ENCODE results near the gene UQCRC1. TPM values are rescaled to one million over a fixed set of nuclear protein-coding genes. Genes with fewer than 3 reads are reported as not detected.
"Not testable (repeated sequence)": the region's sequence is repeated elsewhere in the genome, so short reads cannot be mapped to it uniquely, and the experiment has no call there.

The UQCRC1 gene
- total RNA-seq, 1 experiment from 2014 or later: 359 TPM

DNA sequence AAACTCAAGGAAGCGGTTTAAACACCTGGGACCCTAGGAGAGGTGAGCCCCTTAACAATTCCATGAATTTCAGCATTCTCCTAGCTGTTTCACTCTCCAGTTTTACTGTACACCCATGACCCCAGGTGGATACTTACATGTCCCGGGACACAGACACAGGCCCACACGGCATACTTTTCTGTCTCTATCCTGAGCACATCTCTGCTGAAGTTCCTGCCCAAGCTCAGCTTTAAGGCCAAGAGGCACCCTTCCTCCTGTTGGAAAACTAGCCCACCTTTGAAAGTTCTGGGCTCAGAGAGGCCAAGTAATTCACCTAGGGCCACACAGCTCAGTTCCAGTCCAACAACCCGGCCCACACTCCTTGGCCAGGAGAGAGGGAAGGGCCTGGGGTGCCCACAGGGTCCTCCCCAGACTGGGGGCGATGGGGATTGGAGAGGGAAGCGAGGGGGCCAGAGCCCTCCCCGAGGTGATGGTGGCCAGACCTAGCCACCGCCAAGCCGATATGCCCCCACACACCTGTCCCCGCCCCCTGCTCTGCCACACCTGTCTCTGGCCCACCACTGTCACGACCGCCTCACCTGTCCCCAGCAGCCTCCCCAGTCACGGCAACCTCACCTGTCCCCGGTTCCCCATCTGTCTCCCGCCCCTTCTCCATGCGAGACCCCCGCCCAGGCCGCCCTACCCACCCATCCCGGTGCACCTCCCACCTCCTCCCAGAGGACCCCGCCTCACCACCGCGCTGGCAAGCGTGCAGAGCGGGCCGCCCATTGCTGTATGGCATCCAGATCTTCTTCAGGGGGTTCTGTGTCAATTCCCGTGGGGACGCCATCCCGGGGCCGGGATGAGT is 53.3 kb downstream of the UQCRC1 start:
- DNase-seq (ENCODE audit: low read depth): no peak

DNA sequence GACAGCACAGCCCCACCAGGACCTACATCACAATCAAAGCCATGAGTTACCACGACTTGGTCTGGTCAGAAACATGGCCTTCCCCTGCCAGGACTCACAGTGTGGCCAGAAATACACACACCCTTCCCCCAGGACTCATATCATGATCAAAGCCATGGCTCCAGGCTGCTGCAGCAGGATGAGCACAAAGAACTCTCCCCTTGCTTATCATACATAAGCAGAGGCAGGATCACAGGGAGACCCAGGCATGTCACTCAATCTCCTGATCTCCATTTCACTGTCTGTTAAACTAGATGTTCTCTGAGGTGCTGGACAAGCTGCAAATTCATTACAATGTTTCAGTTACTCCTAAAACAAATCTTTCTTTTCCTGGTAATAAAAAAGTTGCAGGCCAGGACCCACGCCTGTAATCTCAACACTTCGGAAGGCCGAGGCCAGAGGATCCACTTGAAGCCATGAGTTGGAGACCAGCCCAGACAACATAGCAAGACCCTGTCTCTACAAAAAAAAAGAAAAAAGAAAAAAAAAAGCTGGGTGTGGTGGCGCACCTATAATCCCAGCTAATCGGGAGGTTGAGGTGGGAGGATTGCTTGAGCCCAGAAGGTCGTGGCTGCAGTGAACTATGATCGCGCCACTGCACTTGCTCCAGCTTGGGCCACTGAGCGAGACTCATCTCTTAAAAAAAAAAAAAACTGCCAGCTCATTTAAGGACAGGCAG is 54.1 kb downstream of the UQCRC1 start:
- no peak for DNase-seq (ENCODE audit: low read depth)

DNA sequence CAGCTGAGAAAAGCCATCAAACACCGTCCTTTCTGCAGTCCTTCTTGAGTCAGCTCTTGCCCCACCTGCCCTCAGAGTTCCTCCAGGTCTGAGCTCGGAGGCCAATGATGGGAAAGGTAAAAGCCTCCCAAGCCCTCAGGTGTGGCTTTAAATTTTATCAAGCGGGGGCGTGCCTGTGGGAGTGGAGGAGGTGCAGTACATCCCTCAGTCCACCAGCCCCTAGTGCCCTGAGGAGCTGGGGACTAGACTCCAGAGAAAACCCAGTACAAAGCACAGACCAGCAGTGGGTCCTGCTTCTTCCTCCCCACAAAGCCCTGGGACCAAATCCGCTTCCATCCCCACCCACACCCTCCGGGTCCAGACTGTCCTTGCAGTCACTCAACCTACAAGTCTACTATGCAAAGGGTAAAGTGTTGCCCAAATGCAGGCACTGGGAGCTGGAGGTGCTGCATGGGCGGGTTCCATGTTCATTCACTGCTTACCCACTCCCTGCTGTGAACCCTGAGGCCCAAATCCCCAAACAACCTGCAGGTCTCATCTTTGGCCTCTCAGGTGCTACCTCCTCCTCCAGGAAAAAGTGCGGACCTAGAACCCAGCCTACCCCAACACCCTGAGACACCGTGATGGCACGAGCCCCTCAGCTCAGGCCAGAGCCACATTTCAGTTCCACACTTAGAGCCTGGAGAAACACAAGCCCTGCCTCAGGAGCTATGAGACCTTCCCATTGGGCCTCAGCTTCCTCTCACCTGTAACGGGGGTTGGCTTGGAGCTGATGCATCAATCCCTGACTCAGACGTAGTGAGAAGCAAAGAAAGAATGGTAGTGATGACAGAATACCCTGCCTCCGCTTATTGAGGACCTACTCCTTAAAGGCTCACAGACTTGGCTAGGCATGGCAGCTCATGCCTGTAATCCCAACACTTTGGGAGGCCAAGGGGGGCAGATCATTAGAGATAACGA is 55.3 kb downstream of the UQCRC1 start:
- DNase-seq (ENCODE audit: low read depth): no peak

DNA sequence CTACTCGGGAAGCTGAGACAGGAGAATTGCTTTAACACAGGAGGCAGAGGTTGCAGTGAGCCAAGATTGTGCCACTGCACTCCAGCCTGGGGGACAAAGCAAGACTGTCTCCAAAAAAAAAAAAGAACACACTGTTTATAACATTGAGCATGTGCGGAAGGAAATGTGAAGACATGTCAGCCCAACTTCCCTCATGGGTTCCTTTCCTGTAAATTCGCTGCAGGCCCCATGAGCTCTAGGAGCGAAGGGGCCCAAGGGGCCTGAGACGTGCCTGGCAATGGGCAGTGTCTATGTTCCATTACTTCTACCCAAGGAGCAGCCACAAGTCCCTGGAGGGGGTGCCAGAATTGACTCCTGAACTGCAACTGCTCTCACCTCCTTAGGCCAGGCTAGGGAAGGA is 56.1 kb downstream of the UQCRC1 start:
- DNase-seq (ENCODE audit: low read depth): no peak

DNA sequence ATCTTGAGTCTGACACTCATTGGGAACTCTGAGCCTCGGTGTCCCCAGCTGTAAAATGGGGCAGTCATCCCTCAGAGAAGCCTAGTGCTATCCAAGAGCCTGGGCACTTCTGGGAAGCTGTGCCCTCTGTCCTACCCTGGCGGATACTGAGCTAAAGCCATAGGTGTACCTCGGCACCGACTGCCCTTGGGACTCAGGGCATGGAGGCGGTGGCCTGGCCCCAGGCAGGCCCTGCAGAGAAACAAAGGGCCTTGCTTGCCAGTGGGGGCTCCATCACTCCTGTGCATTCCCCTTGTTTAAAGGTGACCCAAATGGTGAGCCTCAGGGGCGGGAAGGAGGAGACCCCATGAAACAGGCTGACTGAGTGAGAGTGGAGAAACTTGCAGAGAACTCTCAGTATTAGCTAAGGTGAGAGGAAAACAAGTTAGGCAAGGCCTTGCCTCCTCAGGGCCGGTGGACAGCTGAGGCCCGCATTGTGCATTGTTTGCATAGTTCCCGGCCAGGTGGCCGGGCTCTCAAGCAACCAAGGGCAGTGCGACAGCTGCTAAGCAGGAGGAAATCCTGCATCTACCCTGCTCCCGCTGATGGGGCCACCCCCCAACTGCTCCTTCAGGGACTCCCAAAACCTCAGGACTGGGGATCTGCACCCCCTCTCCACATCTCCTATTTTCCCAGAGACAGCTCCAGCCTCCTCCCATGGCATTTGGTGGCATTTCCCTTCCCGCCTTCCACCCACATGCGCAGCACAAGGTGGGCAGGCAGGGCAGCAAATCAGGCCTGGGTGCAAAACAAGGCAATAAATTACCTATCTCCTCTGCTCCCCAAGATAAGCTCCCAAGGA is 57.1 kb downstream of the UQCRC1 start:
- no peak for DNase-seq (ENCODE audit: low read depth)

DNA sequence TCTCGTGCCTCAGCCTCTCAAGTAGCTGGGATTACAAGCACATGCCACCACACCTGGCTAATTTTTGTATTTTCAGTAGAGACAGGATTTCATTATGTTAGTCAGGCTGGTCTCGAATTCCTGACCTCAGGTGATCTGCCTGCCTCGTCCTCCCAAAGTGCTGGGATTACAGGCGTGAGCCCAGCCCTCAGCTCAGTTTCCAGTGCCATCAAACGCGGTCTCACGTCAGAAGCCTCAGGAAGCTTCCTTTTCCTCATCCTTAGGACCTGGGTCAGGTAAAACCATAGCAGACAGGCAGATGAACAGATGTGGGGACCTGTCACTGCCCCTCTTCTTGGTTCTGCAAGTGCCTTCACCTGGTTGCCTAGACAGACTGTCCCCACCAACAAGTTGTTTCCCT is 57.8 kb downstream of the UQCRC1 start:
- not testable (repeated sequence) for DNase-seq (ENCODE audit: low read depth)

Small RNA genes within 50 kb of the gene (small RNA-seq; reads per million reads assigned to genes)
- not detected for gene MIR6823

Other genes with a start within 250 kb of the UQCRC1 start
- not detected in 2 replicates for gene FBXW12, start 237.4 kb downstream of the UQCRC1 start, total RNA-seq (2014; rRNA removed; shearing (Covaris generic))
- 5.8 and 12.3 TPM in 2 replicates for gene PLXNB1, start 179.6 kb downstream of the UQCRC1 start, total RNA-seq (2014; rRNA removed; shearing (Covaris generic))
- 53.4 and 69.9 TPM in 2 replicates for gene CCDC51, start 169.5 kb downstream of the UQCRC1 start, total RNA-seq (2014; rRNA removed; shearing (Covaris generic))
- 368 and 782 TPM in 2 replicates for gene TMA7, start 169.4 kb downstream of the UQCRC1 start, total RNA-seq (2014; rRNA removed; shearing (Covaris generic))
- 22.9 and 29.2 TPM in 2 replicates for gene ATRIP, start 162.9 kb downstream of the UQCRC1 start, total RNA-seq (2014; rRNA removed; shearing (Covaris generic))
- gene SHISA5, start 105.5 kb downstream of the UQCRC1 start, total RNA-seq (2014; rRNA removed; shearing (Covaris generic)): 171 and 206 TPM in 2 replicates
- gene PFKFB4, start 52.8 kb downstream of the UQCRC1 start, total RNA-seq (2014; rRNA removed; shearing (Covaris generic)): 23.8 and 27.2 TPM in 2 replicates
- gene UCN2, start 45.9 kb downstream of the UQCRC1 start, total RNA-seq (2014; rRNA removed; shearing (Covaris generic)): 20.4 and 21.4 TPM in 2 replicates
- gene COL7A1, start 14.3 kb downstream of the UQCRC1 start, total RNA-seq (2014; rRNA removed; shearing (Covaris generic)): 3.1 and 4.2 TPM in 2 replicates
- not detected in 2 replicates for gene TMEM89, start 12.1 kb upstream of the UQCRC1 start, total RNA-seq (2014; rRNA removed; shearing (Covaris generic))
- gene SLC26A6, start 25.8 kb upstream of the UQCRC1 start, total RNA-seq (2014; rRNA removed; shearing (Covaris generic)): 21.9 and 23.6 TPM in 2 replicates
- gene CELSR3, start 53.2 kb upstream of the UQCRC1 start, total RNA-seq (2014; rRNA removed; shearing (Covaris generic)): 3.5 and 3.8 TPM in 2 replicates
- gene NCKIPSD, start 76.3 kb upstream of the UQCRC1 start, total RNA-seq (2014; rRNA removed; shearing (Covaris generic)): 34.2 and 39.2 TPM in 2 replicates
- 45.8 and 65.7 TPM in 2 replicates for gene IP6K2, start 107.6 kb upstream of the UQCRC1 start, total RNA-seq (2014; rRNA removed; shearing (Covaris generic))
- gene PRKAR2A, start 238.2 kb upstream of the UQCRC1 start, total RNA-seq (2014; rRNA removed; shearing (Covaris generic)): 34.2 and 42.6 TPM in 2 replicates

All from HT1080 (cell line).